HFFc6 (cell line): Measurements from ENCODE around the gene OSBP. TPM values are rescaled to one million over a fixed set of nuclear protein-coding genes. Genes with fewer than 3 reads are reported as not detected.

ENCODE experiments used
- DNase-seq: peaks from one replicate; pipeline ENCODE4 v3.0.0-alpha.2; 2018
- H3K27ac Mint-ChIP-seq: 2 replicates; pipeline ENCODE4 v1.8.0; 2020; ENCODE audit warnings: mild to moderate bottlenecking, mixed read lengths
- H3K27me3 Mint-ChIP-seq: 2 replicates; pipeline ENCODE4 v1.8.0; 2021; ENCODE audit warnings: mild to moderate bottlenecking, moderate library complexity, mixed read lengths; ENCODE audit not compliant: insufficient read depth
- H3K36me3 Mint-ChIP-seq: 2 replicates; pipeline ENCODE4 v1.8.0; 2021; ENCODE audit warnings: low read depth, mixed read lengths
- H3K4me1 Mint-ChIP-seq: 2 replicates; pipeline ENCODE4 v1.8.0; 2020; ENCODE audit warnings: low read depth, mixed read lengths
- H3K4me3 Mint-ChIP-seq: 2 replicates; pipeline ENCODE4 v1.8.0; 2020; ENCODE audit warnings: mild to moderate bottlenecking, moderate library complexity, mixed read lengths
- H3K9me3 Mint-ChIP-seq: 2 replicates; pipeline ENCODE4 v1.8.0; 2020; ENCODE audit warnings: mild to moderate bottlenecking, mixed read lengths
- total RNA-seq, 6 experiments: library from RNA; stranded (reverse); fragmentation: NEBNext Ultra II Directional; extraction: Animal tissue kit (Norgen Biotek cat#: 25700); gene quantifications; 2 replicates in 1 of 6; 3 replicates in 5 of 6; pipeline ENCODE4 v1.2.3, GENCODE V29; 2021
- TF ChIP-seq, protein P1 (sequence below): fragments of 200-600 bp; sonication (generic); IDR thresholded peaks from 2 replicates; pipeline ENCODE4 v1.5.0; 2021; ENCODE audit warnings: antibody characterized with exemption, mild to moderate bottlenecking

Gene OSBP
- total RNA-seq, 6 experiments from 2014 or later: 39.0 to 45.6 (median 42.9) TPM

DNA sequence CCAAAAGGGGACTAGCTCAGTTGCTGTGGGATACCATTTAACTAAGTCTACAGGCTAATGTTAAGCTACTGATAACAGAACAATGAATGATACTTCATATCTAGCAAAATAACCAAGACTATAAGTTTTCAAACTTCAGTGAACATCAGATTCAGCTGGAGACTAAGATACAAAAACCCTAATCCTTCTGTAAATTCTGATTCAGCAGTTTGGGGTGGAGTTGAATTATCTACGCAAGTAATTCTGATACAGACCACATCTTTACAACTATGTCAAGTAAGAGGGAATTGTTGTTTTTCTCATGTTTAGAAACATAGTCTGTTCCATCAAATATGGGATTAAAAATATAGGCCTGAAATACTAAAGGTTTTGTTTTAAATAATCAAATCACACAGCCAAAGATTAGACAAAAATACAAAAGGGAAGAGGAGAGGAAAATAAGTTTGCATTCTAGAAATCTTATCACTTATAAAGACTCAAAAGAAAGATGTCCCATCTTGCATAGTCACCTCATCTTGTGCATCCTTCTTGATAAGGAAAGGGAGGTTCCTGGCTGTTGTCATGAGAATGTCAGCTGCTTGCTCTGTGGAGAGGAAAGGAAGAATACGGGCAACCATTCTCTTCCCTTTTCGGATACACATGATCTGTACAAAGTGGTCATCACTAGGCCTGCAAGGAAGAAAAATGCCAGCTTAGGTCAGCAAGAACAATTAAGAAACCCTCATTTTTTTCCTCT is 31.8 kb upstream of the OSBP start:
- Mint-ChIP-seq H3K27me3 (no peaks in the 10 kb centered on the region), H3K4me3 (no peak overlapping the region), H3K4me1 (peaks cover 8% of the 10 kb centered on the region), H3K9me3 (no peaks in the 10 kb centered on the region), H3K36me3 (peaks cover 63% of the 10 kb centered on the region), H3K27ac (no peak overlapping the region)
- TF ChIP-seq, protein P1, sequence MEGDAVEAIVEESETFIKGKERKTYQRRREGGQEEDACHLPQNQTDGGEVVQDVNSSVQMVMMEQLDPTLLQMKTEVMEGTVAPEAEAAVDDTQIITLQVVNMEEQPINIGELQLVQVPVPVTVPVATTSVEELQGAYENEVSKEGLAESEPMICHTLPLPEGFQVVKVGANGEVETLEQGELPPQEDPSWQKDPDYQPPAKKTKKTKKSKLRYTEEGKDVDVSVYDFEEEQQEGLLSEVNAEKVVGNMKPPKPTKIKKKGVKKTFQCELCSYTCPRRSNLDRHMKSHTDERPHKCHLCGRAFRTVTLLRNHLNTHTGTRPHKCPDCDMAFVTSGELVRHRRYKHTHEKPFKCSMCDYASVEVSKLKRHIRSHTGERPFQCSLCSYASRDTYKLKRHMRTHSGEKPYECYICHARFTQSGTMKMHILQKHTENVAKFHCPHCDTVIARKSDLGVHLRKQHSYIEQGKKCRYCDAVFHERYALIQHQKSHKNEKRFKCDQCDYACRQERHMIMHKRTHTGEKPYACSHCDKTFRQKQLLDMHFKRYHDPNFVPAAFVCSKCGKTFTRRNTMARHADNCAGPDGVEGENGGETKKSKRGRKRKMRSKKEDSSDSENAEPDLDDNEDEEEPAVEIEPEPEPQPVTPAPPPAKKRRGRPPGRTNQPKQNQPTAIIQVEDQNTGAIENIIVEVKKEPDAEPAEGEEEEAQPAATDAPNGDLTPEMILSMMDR: no peak
- DNase-seq: no peak

DNA sequence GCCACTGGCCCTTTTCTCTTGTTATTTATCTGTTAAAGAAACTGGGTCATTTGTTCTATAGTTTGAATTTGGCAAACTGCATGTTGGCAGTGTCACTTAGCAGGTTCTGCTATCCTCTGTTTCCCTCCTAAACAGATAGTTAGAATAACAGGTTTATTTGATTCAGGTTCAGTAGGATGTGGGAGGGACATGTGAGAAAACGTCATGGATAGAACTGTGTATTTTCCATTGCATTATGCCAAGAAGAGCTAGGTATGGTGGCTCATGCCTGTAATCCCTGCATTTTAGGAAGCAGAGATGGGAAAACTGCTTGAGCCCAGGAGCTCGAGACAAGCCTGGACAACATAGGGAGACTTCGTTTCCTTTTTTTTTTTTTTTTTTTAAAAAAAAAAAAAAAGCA is 29.0 kb upstream of the OSBP start:
- H3K27me3 Mint-ChIP-seq: no peaks in the 10 kb centered on the region; the same call in none of the 2 replicates
- H3K27ac Mint-ChIP-seq: peak overlapping the region; percentile 22; the same call in 1 of the 2 replicates
- TF ChIP-seq, protein P1: no peak
- peaks cover 24% of the 10 kb centered on the region for H3K4me1 Mint-ChIP-seq
- peaks cover 60% of the 10 kb centered on the region for H3K36me3 Mint-ChIP-seq
- DNase-seq: no peak
- H3K9me3 Mint-ChIP-seq: no peaks in the 10 kb centered on the region
- no peak overlapping the region for H3K4me3 Mint-ChIP-seq

DNA sequence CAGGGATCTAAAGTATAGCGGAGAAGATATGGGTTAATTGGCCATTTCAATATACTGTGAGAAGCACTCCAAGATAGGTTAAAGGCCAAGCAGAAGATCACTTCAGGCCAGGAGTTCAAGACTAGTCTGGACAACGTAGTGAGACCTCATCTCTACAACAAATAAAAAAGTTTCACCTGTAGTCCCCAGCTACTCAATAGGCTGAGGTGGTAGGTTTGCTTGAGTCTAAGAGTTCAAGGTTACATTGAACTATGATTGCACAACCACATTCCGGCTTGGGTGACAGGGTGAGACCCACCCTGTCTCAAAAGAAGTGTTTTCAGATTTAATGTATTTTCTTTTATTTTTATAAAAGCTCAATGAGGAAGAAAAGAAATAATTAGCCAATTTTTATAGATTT is 27.8 kb upstream of the OSBP start:
- Mint-ChIP-seq H3K9me3 (no peaks in the 10 kb centered on the region), H3K27me3 (no peaks in the 10 kb centered on the region; the same call in none of the 2 replicates), H3K4me1 (peaks cover 24% of the 10 kb centered on the region), H3K4me3 (no peak overlapping the region), H3K36me3 (peaks cover 60% of the 10 kb centered on the region), H3K27ac (no peak overlapping the region)
- TF ChIP-seq, protein P1: no peak
- no peak for DNase-seq

DNA sequence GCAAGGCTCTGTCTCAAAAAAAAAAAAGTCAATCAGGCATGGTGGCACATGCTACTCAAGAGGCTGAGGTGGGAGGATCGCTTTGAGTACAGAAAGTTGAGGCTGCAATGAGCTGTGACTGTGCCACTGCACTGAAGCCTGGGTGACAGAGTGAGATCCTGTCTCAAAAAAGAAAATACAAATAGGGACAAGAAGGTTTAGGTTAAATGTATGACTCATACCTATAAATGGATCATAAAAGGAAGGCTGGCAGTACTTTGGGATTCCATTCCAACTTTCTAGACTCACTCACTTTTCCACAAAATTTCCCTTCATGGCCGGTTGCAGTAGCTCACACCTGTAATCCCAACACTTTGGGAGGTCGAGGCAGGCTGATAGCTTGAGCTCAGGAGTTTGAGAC is 25.6 kb upstream of the OSBP start:
- Mint-ChIP-seq H3K4me1 (peaks cover 24% of the 10 kb centered on the region), H3K9me3 (no peaks in the 10 kb centered on the region), H3K4me3 (no peak overlapping the region), H3K27me3 (no peaks in the 10 kb centered on the region; the same call in none of the 2 replicates), H3K27ac (peak overlapping the region; percentile 60), H3K36me3 (peaks cover 61% of the 10 kb centered on the region)
- peak; percentile 8 for DNase-seq
- TF ChIP-seq, protein P1: no peak

DNA sequence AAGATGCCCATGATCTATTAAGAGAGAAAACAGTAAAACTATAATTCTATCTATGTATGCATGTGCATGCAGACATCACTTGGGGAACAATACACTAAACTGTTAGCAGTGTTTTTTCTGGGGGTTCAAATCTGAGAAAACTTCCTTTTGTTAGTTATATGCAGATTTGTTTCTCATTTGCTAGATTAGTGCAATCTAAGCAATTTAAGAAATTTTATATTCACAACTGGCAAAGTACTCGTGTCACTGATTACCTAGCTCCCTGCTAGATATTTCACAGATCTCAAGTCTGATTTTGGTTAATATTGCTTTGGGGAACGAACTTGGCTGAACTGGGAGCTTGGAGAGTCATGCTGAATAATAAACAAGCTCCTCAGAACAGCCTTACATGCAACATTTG is 14.9 kb upstream of the OSBP start:
- peaks cover 9% of the 10 kb centered on the region; the same call in 1 of the 2 replicates for H3K4me1 Mint-ChIP-seq
- no peak for DNase-seq
- TF ChIP-seq, protein P1: no peak
- no peaks in the 10 kb centered on the region for H3K9me3 Mint-ChIP-seq
- no peak overlapping the region for H3K27ac Mint-ChIP-seq
- H3K27me3 Mint-ChIP-seq: peaks cover 2% of the 10 kb centered on the region; the same call in 1 of the 2 replicates
- H3K4me3 Mint-ChIP-seq: no peak overlapping the region
- H3K36me3 Mint-ChIP-seq: no peaks in the 10 kb centered on the region; the same call in 1 of the 2 replicates
